Measurements from ENCODE around the gene KCND1.

KCND1 gene

GRCh38 chrX:48939524-48940228 is 32.0 kb downstream of the KCND1 start:
- no peak for FAIRE-seq
- no peak for DNase-seq (ENCODE audit: insufficient read length, low spot score)
- TF ChIP-seq POLR2A (IDR thresholded peaks at IDR 0.05; ENCODE audit: low read depth, low read length) = no peak

- no peak for DNase-seq (ENCODE audit: insufficient read length, low spot score)
- FAIRE-seq = no peak
- TF ChIP-seq POLR2A (IDR thresholded peaks at IDR 0.05; ENCODE audit: low read depth, low read length) = no peak
Observed at GRCh38 chrX:48938721-48939425, 32.8 kb downstream of the KCND1 start.

- no peak for FAIRE-seq
Observed at GRCh38 chrX:48937054-48937907, 34.4 kb downstream of the KCND1 start.

GRCh38 chrX:48936429-48937053 is 35.1 kb downstream of the KCND1 start:
- FAIRE-seq (no peak), DNase-seq (ENCODE audit: insufficient read length, low spot score) (no peak)
- no peak for TF ChIP-seq POLR2A (IDR thresholded peaks at IDR 0.05; ENCODE audit: low read depth, low read length)

More at GRCh38 chrX:48937054-48937907, 34.4 kb downstream of the KCND1 start:
- DNase-seq (ENCODE audit: insufficient read length, low spot score) = no peak
- TF ChIP-seq POLR2A (IDR thresholded peaks at IDR 0.05; ENCODE audit: low read depth, low read length) = no peak

GRCh38 chrX:48935301-48935670 is 36.4 kb downstream of the KCND1 start:
- no peak for DNase-seq (ENCODE audit: insufficient read length, low spot score)
- no peak for FAIRE-seq
- no peak for TF ChIP-seq POLR2A (IDR thresholded peaks at IDR 0.05; ENCODE audit: low read depth, low read length)

GRCh38 chrX:48934581-48935300 is 36.9 kb downstream of the KCND1 start:
- no peak for DNase-seq (ENCODE audit: insufficient read length, low spot score)
- TF ChIP-seq POLR2A (IDR thresholded peaks at IDR 0.05; ENCODE audit: low read depth, low read length) = no peak
- no peak for FAIRE-seq

GRCh38 chrX:48933757-48934156 is 37.9 kb downstream of the KCND1 start:
- FAIRE-seq (no peak), DNase-seq (ENCODE audit: insufficient read length, low spot score) (no peak)
- TF ChIP-seq POLR2A (IDR thresholded peaks at IDR 0.05; ENCODE audit: low read depth, low read length) = no peak

- DNase-seq (ENCODE audit: insufficient read length, low spot score) (no peak), FAIRE-seq (no peak)
- TF ChIP-seq POLR2A (IDR thresholded peaks at IDR 0.05; ENCODE audit: low read depth, low read length) = no peak
Observed at GRCh38 chrX:48927736-48928382, 43.8 kb downstream of the KCND1 start.

- TF ChIP-seq POLR2A (IDR thresholded peaks at IDR 0.05; ENCODE audit: low read depth, low read length) = no peak
- FAIRE-seq (no peak), DNase-seq (ENCODE audit: insufficient read length, low spot score) (no peak)
Observed at GRCh38 chrX:48927123-48927522, 44.5 kb downstream of the KCND1 start.

- no peak for TF ChIP-seq POLR2A (IDR thresholded peaks at IDR 0.05; ENCODE audit: low read depth, low read length)
- DNase-seq (ENCODE audit: insufficient read length, low spot score) (no peak), FAIRE-seq (no peak)
Observed at GRCh38 chrX:48924270-48924669, 47.4 kb downstream of the KCND1 start.

- no peak for TF ChIP-seq POLR2A (IDR thresholded peaks at IDR 0.05; ENCODE audit: low read depth, low read length)
- no peak for FAIRE-seq
- no peak for DNase-seq (ENCODE audit: insufficient read length, low spot score)
Observed at GRCh38 chrX:48923771-48924170, 47.9 kb downstream of the KCND1 start.

- FAIRE-seq (no peak), DNase-seq (ENCODE audit: insufficient read length, low spot score) (no peak)
- TF ChIP-seq POLR2A (IDR thresholded peaks at IDR 0.05; ENCODE audit: low read depth, low read length) = no peak
Observed at GRCh38 chrX:48920718-48921104, 50.9 kb downstream of the KCND1 start.
